8988T (cell line): ENCODE measurements around the gene NXN.
"Not testable (repeated sequence)": the region's sequence is repeated elsewhere in the genome, so short reads cannot be mapped to it uniquely, and the experiment has no call there.

ENCODE experiments used
- DNase-seq: peaks from one replicate; pipeline ENCODE4 v3.0.0; 2011

Gene NXN

GRCh38 chr17:752002-752619 is 227.5 kb downstream of the NXN start, which contains the start of gene GEMIN4:
TSS of gene GEMIN4 (minus strand) at chr17:752264. CDS start at chr17:752142, 122 bp downstream.
- peak; percentile 87 for DNase-seq

- DNase-seq: no peak
Measured at GRCh38 chr17:751269-752001, 228.1 kb downstream of the NXN start.

GRCh38 chr17:750431-751037 is 229.0 kb downstream of the NXN start:
- DNase-seq: no peak

GRCh38 chr17:749359-749758 is 230.2 kb downstream of the NXN start:
- DNase-seq: not testable (repeated sequence)
